ENCODE measurements around the gene SLC25A13. TPM values are rescaled to one million over a fixed set of nuclear protein-coding genes. Genes with fewer than 3 reads are reported as not detected.

The SLC25A13 gene
- total and polyA plus RNA-seq, 2 experiments from 2014 or later = 32.0 to 37.5 TPM

DNA sequence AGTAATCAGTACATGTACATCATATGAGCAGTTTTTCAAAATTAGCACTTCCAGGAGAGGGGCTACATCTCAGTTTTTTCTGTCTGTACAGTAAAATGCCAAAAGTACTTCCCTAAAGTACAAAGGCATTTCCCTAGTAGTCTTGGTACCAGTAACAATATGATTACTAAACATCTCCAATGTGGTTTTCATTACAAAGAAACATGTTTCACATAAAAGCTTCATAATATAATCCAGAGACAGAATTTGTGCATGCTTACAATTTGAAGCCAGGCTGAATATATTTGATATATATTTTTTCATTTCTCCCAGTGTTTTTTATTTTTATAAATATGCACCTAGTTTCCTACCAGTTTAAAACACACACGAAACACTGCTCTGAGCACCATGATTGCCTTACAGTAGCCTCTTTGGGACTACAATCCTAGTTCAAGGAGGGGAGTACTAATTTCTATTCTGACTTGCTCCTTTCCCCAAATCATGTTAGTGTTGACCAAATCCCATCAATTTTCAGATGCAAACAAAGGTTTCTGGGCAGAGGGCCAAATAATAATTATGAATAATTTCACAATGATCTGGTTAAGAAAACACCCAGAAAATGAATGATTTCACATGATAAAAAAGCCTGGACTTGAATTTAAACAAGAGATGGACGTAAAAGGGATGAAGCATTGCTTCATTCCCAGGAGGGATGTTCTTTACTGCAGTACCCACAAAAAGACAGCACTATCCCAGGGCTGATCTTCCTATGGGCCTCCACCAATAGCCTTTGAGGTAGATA lies 201.3 kb downstream of the SLC25A13 start:
- TF ChIP-seq, protein P1, sequence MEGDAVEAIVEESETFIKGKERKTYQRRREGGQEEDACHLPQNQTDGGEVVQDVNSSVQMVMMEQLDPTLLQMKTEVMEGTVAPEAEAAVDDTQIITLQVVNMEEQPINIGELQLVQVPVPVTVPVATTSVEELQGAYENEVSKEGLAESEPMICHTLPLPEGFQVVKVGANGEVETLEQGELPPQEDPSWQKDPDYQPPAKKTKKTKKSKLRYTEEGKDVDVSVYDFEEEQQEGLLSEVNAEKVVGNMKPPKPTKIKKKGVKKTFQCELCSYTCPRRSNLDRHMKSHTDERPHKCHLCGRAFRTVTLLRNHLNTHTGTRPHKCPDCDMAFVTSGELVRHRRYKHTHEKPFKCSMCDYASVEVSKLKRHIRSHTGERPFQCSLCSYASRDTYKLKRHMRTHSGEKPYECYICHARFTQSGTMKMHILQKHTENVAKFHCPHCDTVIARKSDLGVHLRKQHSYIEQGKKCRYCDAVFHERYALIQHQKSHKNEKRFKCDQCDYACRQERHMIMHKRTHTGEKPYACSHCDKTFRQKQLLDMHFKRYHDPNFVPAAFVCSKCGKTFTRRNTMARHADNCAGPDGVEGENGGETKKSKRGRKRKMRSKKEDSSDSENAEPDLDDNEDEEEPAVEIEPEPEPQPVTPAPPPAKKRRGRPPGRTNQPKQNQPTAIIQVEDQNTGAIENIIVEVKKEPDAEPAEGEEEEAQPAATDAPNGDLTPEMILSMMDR (IDR thresholded peaks at IDR 0.05; ENCODE audit: low read depth, low read length) = no peak
- H3K36me3 ChIP-seq = peaks cover 5% of the 10 kb centered on the region
- no peaks in the 10 kb centered on the region for H3K4me1 ChIP-seq (ENCODE audit: low read depth)

DNA sequence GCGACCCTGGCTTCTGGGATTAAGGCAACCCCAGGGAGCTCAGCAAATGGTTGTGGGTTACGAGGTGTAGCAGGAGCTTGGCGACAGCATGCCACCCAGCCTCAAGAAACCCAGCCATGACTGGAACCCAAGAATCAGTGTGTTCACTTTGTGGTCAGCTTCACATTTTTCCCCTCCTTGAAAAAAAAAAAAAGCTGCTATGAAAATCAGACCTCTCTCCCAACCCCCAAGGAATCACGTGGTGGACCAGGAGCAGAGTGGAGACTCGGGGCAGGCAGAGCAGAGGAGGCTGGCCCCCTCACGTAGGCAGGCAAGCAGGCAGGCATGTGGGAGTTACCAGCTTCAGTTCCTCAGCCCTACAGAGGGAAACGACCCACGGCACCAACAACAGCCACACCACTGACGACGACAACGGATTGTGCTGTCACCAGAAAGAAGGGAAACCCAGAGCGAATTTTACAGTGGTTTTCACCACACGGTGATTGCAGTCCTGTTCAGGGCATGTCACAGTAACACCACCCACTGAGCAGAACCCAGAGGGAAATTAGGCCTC lies 203.4 kb downstream of the SLC25A13 start:
- peak overlapping the region; percentile 6 for H3K27ac ChIP-seq
- H3K4me1 ChIP-seq (ENCODE audit: low read depth) = no peaks in the 10 kb centered on the region
- peaks cover 5% of the 10 kb centered on the region for H3K36me3 ChIP-seq
- no peaks in the 10 kb centered on the region for H3K9me3 ChIP-seq (ENCODE audit: low read depth)
- peak; percentile 9 to 27 for DNase-seq (ENCODE audit: low read depth in 1 of 2, low spot score in 1 of 2)
- no peak overlapping the region for H3K4me3 ChIP-seq
- TF ChIP-seq, protein P1 (IDR thresholded peaks at IDR 0.05; ENCODE audit: low read depth, low read length) = no peak
- H3K27me3 ChIP-seq = no peaks in the 10 kb centered on the region

More for the DNA sequence above, 201.3 kb downstream of the SLC25A13 start:
- Histone ChIP-seq H3K27me3 (no peaks in the 10 kb centered on the region), H3K4me3 (no peak overlapping the region), H3K9me3 (ENCODE audit: low read depth) (no peaks in the 10 kb centered on the region), H3K27ac (no peak overlapping the region)
- no peak for DNase-seq (ENCODE audit: low read depth in 1 of 2, low spot score in 1 of 2)

DNA sequence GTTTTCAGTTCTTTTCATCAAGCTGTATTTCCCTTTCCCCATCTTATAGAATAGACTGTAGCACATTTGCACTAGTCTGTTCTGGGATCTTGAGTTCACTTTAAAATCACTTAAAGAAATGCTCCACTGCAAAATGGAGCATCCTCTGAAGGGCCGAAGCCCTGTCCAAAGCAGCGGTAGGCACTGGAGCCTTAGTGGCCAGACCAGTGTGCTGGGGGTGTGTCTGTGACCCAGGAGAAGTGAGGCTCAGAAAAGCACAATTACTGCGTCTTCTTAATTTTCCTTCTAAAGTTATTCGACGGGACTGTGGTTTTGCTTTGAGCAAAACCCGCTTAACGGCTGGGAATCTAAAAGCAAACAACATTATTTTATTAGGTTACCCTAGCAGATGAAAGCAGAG lies 205.7 kb downstream of the SLC25A13 start:
- DNase-seq (ENCODE audit: low read depth in 1 of 2, low spot score in 1 of 2) = no peak
- H3K4me1 ChIP-seq (ENCODE audit: low read depth) = no peaks in the 10 kb centered on the region
- no peaks in the 10 kb centered on the region for H3K27me3 ChIP-seq
- H3K36me3 ChIP-seq = peaks cover 3% of the 10 kb centered on the region
- H3K27ac ChIP-seq = no peak overlapping the region
- TF ChIP-seq, protein P1 (IDR thresholded peaks at IDR 0.05; ENCODE audit: low read depth, low read length) = no peak
- no peaks in the 10 kb centered on the region for H3K9me3 ChIP-seq (ENCODE audit: low read depth)
- no peak overlapping the region for H3K4me3 ChIP-seq

DNA sequence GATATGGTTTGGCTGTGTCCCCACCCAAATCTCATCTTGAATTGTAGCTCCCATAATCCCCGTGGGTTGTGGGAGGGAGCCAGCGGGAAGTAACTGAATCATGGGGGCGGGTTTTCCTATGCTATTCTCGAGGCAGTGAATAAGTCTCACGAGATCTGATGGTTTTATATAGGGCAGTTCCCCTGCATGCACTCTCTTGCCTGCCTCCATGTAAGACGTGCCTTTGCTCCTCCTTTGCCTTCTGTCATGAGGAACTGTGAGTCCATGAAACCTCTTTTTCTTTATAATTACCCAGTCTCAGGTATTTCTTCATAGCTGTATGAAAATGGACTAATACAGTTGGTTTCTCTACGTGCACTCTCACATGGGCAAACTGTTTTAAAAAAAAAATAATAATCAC lies 207.7 kb downstream of the SLC25A13 start:
- H3K36me3 ChIP-seq = no peaks in the 10 kb centered on the region
- no peak for DNase-seq (ENCODE audit: low read depth in 1 of 2, low spot score in 1 of 2)
- H3K27me3 ChIP-seq = no peaks in the 10 kb centered on the region
- no peak overlapping the region for H3K27ac ChIP-seq
- H3K9me3 ChIP-seq (ENCODE audit: low read depth) = no peaks in the 10 kb centered on the region
- no peak overlapping the region for H3K4me3 ChIP-seq
- no peaks in the 10 kb centered on the region for H3K4me1 ChIP-seq (ENCODE audit: low read depth)
- TF ChIP-seq, protein P1 (IDR thresholded peaks at IDR 0.05; ENCODE audit: low read depth, low read length) = no peak

DNA sequence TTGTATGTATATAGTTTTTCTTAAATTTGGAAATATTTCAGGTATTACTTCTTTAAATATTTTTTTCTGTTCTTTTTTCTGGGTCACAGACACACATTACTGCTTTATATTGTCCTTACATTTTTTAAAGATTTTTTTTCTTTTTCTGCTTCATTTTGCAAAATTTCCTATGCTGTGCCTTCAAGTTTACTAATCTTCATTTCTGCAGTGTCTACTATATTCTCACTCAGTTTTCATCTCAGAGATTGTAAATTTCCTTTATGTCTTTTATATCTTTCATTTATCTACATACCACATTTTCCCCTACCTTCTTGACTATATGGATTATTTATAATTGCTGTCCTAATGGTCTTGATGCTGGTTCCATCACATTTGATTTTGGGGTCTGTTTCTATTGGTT lies 210.5 kb downstream of the SLC25A13 start:
- DNase-seq (ENCODE audit: low read depth in 1 of 2, low spot score in 1 of 2) = no peak
- H3K36me3 ChIP-seq = no peaks in the 10 kb centered on the region
- no peaks in the 10 kb centered on the region for H3K27me3 ChIP-seq
- H3K27ac ChIP-seq = no peak overlapping the region
- no peaks in the 10 kb centered on the region for H3K4me1 ChIP-seq (ENCODE audit: low read depth)
- H3K9me3 ChIP-seq (ENCODE audit: low read depth) = no peaks in the 10 kb centered on the region
- TF ChIP-seq, protein P1 (IDR thresholded peaks at IDR 0.05; ENCODE audit: low read depth, low read length) = no peak
- H3K4me3 ChIP-seq = no peak overlapping the region

Measured in cardiac muscle cell (in vitro differentiated cells and primary cell).